ENCODE data around the gene CCDC13. TPM values are rescaled to one million over a fixed set of nuclear protein-coding genes. Genes with fewer than 3 reads are reported as not detected.

Gene CCDC13
- total RNA-seq, 1 experiment from 2014 or later: 0.41 TPM

DNA sequence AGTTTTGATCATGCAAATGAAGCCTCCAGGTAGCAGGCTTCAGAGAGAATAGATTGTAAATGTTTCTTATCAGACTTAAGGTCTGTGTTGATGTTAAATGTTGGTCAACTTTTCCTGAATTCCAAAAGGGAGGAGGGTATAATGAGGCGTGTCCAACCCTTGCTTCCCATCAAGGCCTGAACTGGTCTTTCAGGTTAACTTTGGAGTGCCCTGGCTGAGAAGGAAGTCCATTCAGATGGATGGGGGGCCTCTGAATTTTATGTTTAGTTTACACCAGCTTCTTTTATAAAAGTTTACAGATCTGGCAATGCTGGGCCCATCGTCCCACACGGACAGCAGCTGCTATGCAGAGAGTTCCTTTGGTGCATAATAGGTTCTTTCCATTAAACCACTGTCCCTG lies 8.9 kb downstream of the CCDC13 start:
- POLR2A ChIA-PET (ENCODE audit: unreplicated experiment): interaction anchor here (0.6 to 0.7 kb wide), 3 partner anchors 12 to 267 kb away, joined by 4 to 6 read pairs (median 4); no protein-coding TSS in a partner anchor
- TF ChIP-seq, protein P1, sequence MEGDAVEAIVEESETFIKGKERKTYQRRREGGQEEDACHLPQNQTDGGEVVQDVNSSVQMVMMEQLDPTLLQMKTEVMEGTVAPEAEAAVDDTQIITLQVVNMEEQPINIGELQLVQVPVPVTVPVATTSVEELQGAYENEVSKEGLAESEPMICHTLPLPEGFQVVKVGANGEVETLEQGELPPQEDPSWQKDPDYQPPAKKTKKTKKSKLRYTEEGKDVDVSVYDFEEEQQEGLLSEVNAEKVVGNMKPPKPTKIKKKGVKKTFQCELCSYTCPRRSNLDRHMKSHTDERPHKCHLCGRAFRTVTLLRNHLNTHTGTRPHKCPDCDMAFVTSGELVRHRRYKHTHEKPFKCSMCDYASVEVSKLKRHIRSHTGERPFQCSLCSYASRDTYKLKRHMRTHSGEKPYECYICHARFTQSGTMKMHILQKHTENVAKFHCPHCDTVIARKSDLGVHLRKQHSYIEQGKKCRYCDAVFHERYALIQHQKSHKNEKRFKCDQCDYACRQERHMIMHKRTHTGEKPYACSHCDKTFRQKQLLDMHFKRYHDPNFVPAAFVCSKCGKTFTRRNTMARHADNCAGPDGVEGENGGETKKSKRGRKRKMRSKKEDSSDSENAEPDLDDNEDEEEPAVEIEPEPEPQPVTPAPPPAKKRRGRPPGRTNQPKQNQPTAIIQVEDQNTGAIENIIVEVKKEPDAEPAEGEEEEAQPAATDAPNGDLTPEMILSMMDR (conservative IDR thresholded peaks at IDR 0.05): no peak
- TF ChIP-seq EZH2 (IDR thresholded peaks at IDR 0.05; ENCODE audit: low read depth): no peak

DNA sequence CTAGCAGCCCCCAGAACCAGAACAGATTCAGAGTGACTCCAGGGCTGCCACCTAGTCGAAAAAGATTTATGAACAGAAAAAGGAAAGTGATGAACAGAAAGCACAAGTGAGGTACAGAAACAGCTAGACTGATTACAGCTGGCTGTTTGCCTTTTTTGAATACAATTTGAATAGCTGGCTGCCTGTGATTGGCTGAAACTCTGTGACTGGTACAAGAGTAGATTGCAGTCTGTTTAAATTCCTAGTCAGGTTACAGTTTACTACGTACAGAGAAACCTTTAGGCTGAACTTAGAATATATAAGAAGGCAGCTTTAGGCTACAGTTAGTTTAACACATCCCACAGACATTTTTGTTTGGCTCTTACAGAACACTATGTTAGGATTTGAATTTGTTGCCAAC lies 10.0 kb downstream of the CCDC13 start:
- CTCF ChIA-PET: no interaction called here
- Histone ChIP-seq H3K4me3 (no peak overlapping the region), H4K20me1 (ENCODE audit: insufficient read depth) (no peaks in the 10 kb centered on the region), H3K79me2 (ENCODE audit: low read depth) (no peaks in the 10 kb centered on the region), H3K4me2 (no peak overlapping the region), H3F3A (ENCODE audit: insufficient read depth, low read depth) (peaks cover 9% of the 10 kb centered on the region), H3K9me2 (ENCODE audit: insufficient read depth) (no peaks in the 10 kb centered on the region), H3K4me1 (replicated peaks; ENCODE audit: insufficient read depth) (peaks cover 7% of the 10 kb centered on the region; the same call in 1 of the 2 replicates), H3K9me3 (ENCODE audit: insufficient read depth, low read depth) (no peaks in the 10 kb centered on the region; the same call in 1 of the 2 replicates), H3K27ac (no peak overlapping the region), H2AFZ (no peak overlapping the region), H3K36me3 (ENCODE audit: low read depth) (no peaks in the 10 kb centered on the region), H3K27me3 (ENCODE audit: insufficient read depth, low read depth) (no peaks in the 10 kb centered on the region)
- TF ChIP-seq EZH2 (IDR thresholded peaks at IDR 0.05; ENCODE audit: low read depth): no peak
- TF ChIP-seq, protein P1 (conservative IDR thresholded peaks at IDR 0.05): no peak
- intact Hi-C loops (cut with micrococcal nuclease; ENCODE audit: unreplicated experiment): no loop called here
- BruUV-seq (replicated peaks): no TSS peak
- POLR2A ChIA-PET (ENCODE audit: unreplicated experiment): no interaction called here
- DNase-seq: no peak

More for the DNA sequence above, 8.9 kb downstream of the CCDC13 start:
- Histone ChIP-seq H3K9me2 (ENCODE audit: insufficient read depth) (no peaks in the 10 kb centered on the region), H3F3A (ENCODE audit: insufficient read depth, low read depth) (peaks cover 9% of the 10 kb centered on the region), H3K27me3 (ENCODE audit: insufficient read depth, low read depth) (no peaks in the 10 kb centered on the region), H3K9me3 (ENCODE audit: insufficient read depth, low read depth) (no peaks in the 10 kb centered on the region; the same call in 1 of the 2 replicates), H3K36me3 (ENCODE audit: low read depth) (no peaks in the 10 kb centered on the region), H3K27ac (no peak overlapping the region), H3K4me3 (no peak overlapping the region), H3K4me2 (no peak overlapping the region), H4K20me1 (ENCODE audit: insufficient read depth) (no peaks in the 10 kb centered on the region), H3K79me2 (ENCODE audit: low read depth) (no peaks in the 10 kb centered on the region), H2AFZ (no peak overlapping the region), H3K4me1 (replicated peaks; ENCODE audit: insufficient read depth) (peaks cover 7% of the 10 kb centered on the region; the same call in 1 of the 2 replicates)
- no TSS peak for BruUV-seq (replicated peaks)
- intact Hi-C loops (cut with micrococcal nuclease; ENCODE audit: unreplicated experiment): no loop called here
- CTCF ChIA-PET: no interaction called here
- peak in 1 of 2 experiments; percentile 51 for DNase-seq

DNA sequence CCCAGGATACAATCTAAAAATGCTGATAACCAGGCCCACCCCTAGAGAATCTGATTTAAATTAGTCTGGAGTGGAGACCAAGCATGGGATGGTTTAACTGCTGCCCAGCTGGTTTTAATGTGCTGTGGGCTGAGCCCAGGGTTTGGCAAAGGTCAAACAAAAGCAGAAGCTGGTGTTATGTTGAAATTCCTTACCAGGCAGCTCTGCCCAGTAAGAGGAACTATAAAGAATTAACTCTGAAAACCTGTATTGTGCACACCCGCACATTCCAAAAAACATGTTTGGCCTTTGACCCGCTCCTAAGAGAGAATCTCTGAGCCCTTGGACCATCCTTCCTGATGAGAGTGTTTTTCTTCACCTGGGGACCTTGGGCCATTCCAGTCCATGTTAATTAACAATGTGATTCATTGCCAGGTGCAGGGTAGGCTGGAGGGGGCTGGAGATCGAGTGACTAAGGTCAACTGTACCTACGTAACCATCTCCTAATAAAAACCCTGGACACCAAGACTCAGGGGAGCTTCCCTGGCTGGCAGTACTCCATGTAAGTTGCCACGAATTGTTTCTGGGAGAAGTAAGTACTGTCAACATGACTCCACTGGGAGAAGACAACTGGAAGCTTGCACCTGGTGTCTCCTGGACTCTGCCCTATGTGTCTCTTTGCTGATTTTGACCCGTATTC lies 10.9 kb downstream of the CCDC13 start:
- ChIA-PET POLR2A (ENCODE audit: unreplicated experiment) (no interaction called here), CTCF (interaction anchor here (0.6 kb wide), 1 partner anchor 210 kb away, joined by 4 read pairs; no protein-coding TSS in a partner anchor)
- Histone ChIP-seq H3K27me3 (ENCODE audit: insufficient read depth, low read depth) (no peaks in the 10 kb centered on the region), H3K4me1 (replicated peaks; ENCODE audit: insufficient read depth) (peaks cover 7% of the 10 kb centered on the region; the same call in 1 of the 2 replicates), H4K20me1 (ENCODE audit: insufficient read depth) (no peaks in the 10 kb centered on the region), H3K27ac (no peak overlapping the region), H2AFZ (no peak overlapping the region), H3K79me2 (ENCODE audit: low read depth) (no peaks in the 10 kb centered on the region), H3K36me3 (ENCODE audit: low read depth) (no peaks in the 10 kb centered on the region), H3K9me3 (ENCODE audit: insufficient read depth, low read depth) (no peaks in the 10 kb centered on the region; the same call in 1 of the 2 replicates), H3K9me2 (ENCODE audit: insufficient read depth) (no peaks in the 10 kb centered on the region), H3K4me3 (no peak overlapping the region), H3K4me2 (no peak overlapping the region), H3F3A (ENCODE audit: insufficient read depth, low read depth) (peaks cover 9% of the 10 kb centered on the region)
- no peak for TF ChIP-seq EZH2 (IDR thresholded peaks at IDR 0.05; ENCODE audit: low read depth)
- TF ChIP-seq, protein P1 (conservative IDR thresholded peaks at IDR 0.05): no peak
- intact Hi-C loops (cut with micrococcal nuclease; ENCODE audit: unreplicated experiment): no loop called here
- BruUV-seq (replicated peaks): no TSS peak
- no peak for DNase-seq
